22Rv1 (cell line): ENCODE data around the gene MAGOHB.

Experiments used
- CTCF ChIP-seq: fragments of 450-650 bp; IDR thresholded peaks from 2 replicates; pipeline ENCODE4 v1.5.1; 2017; ENCODE audit warnings: mild to moderate bottlenecking
- ZFX ChIP-seq: fragments of 450-650 bp; IDR thresholded peaks from 2 replicates; pipeline ENCODE4 v1.6.1; 2017; ENCODE audit warnings: antibody characterized with exemption, borderline replicate concordance

DNA sequence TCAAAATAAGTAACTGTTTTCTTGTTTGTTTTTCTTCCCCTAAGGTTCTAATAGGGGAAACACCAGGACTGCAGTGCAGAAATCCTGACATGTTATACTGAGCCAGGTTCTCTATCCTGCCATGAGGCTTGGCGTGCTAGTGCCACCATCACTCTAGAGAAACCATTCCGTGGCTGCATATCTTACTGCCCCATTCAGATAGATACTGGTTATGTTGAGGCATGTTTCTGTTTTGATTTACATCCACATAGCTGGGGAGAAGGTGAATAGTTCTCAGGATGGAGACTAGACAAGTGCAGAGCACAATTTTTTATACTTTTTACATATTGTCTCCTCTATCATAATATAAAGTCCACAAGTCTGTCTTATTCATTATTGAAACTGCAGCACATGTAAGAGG lies 11.5 kb downstream of the MAGOHB start:
- no peak for TF ChIP-seq CTCF
- TF ChIP-seq ZFX = no peak
